PC-9 (cell line): ENCODE measurements around the gene DNAJC13. TPM values are rescaled to one million over a fixed set of nuclear protein-coding genes. Genes with fewer than 3 reads are reported as not detected.

Experiments used
- BruUV-seq: library from RNA; stranded (reverse); fragments of 400-500 nt; replicated peaks from 2 replicates; lab custom pipeline; 2021; lab: Mats Ljungman, UMichigan
- CTCF ChIA-PET: fragments of 300-600 bp; sonication (Branson Sonifier 250); formaldehyde crosslinking; loops from one replicate; lab custom pipeline; 2022; ENCODE audit warnings: antibody characterized with exemption; lab: Charles Lee
- POLR2A ChIA-PET: fragments of 300-600 bp; sonication (Branson Sonifier 250); formaldehyde crosslinking; loops from one replicate; lab custom pipeline; 2022; ENCODE audit warnings: antibody characterized with exemption; ENCODE audit not compliant: unreplicated experiment; lab: Charles Lee
- DNase-seq, 2 experiments: peaks; one replicate each; pipeline versions ENCODE4 v3.0.0 to v3.0.0-alpha.2; 2015 to 2022; ENCODE audit warnings: mixed read lengths in 1 of 2
- H2AFZ ChIP-seq: fragments of 200-600 bp; sonication (generic); 2 replicates; pipeline ENCODE4 v1.8.1; 2017; ENCODE audit warnings: antibody characterized with exemption
- H3F3A ChIP-seq: fragments of 200-600 bp; sonication (generic); 2 replicates; pipeline ENCODE4 v1.8.1; 2017; ENCODE audit warnings: antibody characterized with exemption, mild to moderate bottlenecking, low read depth; ENCODE audit not compliant: insufficient read depth
- H3K27ac ChIP-seq: fragments of 200-600 bp; sonication (generic); 2 replicates; pipeline ENCODE4 v1.6.1; 2016; ENCODE audit warnings: mixed run types
- H3K27me3 ChIP-seq: fragments of 200-600 bp; sonication (generic); 2 replicates; pipeline ENCODE4 v1.6.1; 2016; ENCODE audit warnings: low read depth, mixed run types; ENCODE audit not compliant: insufficient read depth
- H3K36me3 ChIP-seq: fragments of 200-600 bp; sonication (generic); 2 replicates; pipeline ENCODE4 v1.6.1; 2016; ENCODE audit warnings: low read depth, mixed run types
- H3K4me1 ChIP-seq: fragments of 200-600 bp; sonication (generic); replicated peaks from 2 replicates; pipeline ENCODE4 v1.6.1; 2016; ENCODE audit warnings: mixed run types; ENCODE audit not compliant: insufficient read depth
- H3K4me2 ChIP-seq: fragments of 200-600 bp; sonication (generic); 2 replicates; pipeline ENCODE4 v1.6.1; 2017; ENCODE audit warnings: mixed run types
- H3K4me3 ChIP-seq: fragments of 200-600 bp; sonication (generic); 2 replicates; pipeline ENCODE4 v1.6.1; 2016; ENCODE audit warnings: mixed run types
- H3K79me2 ChIP-seq: fragments of 200-600 bp; sonication (generic); 2 replicates; pipeline ENCODE4 v1.6.1; 2017; ENCODE audit warnings: low read depth, mixed run types
- H3K9me2 ChIP-seq: fragments of 200-600 bp; sonication (generic); 2 replicates; pipeline ENCODE4 v1.8.1; 2017; ENCODE audit warnings: mild to moderate bottlenecking; ENCODE audit not compliant: insufficient read depth
- H3K9me3 ChIP-seq: fragments of 200-600 bp; sonication (generic); 2 replicates; pipeline ENCODE4 v1.8.1; 2016; ENCODE audit warnings: low read depth; ENCODE audit not compliant: insufficient read depth
- H4K20me1 ChIP-seq: fragments of 200-600 bp; sonication (generic); 2 replicates; pipeline ENCODE4 v1.8.1; 2017; ENCODE audit not compliant: insufficient read depth
- EZH2 ChIP-seq: fragments of 200-600 bp; sonication (generic); IDR thresholded peaks from 2 replicates; pipeline ENCODE4 v1.8.0; 2017; ENCODE audit warnings: antibody characterized with exemption, low read depth
- intact Hi-C: fragments of 100-400 bp; cut with micrococcal nuclease; formaldehyde crosslinking; loops from one replicate; pipeline ENCODE4 v1.10.0; 2022; ENCODE audit not compliant: unreplicated experiment
- total RNA-seq: library from RNA; stranded (reverse); gene quantifications from 2 replicates; pipeline ENCODE4 v1.2.3, GENCODE V29; 2021
- TF ChIP-seq, protein P1 (sequence below): fragments of 200-600 bp; sonication (generic); conservative IDR thresholded peaks from 2 replicates; pipeline ENCODE4 v1.6.1; 2017; ENCODE audit warnings: mixed run types, antibody characterized with exemption, mild to moderate bottlenecking, moderate library complexity

The DNAJC13 gene
- total RNA-seq, 1 experiment from 2014 or later, result 56.6 TPM

GRCh38 chr3:132556508-132557159, 139.3 kb downstream of the DNAJC13 start:
- DNase-seq, result no peak
- Histone ChIP-seq H3K4me1 (no peaks in the 10 kb centered on the region), H3K9me2 (no peaks in the 10 kb centered on the region), H3K4me3 (no peak overlapping the region), H4K20me1 (no peaks in the 10 kb centered on the region), H3K27me3 (no peaks in the 10 kb centered on the region), H3K79me2 (no peaks in the 10 kb centered on the region), H3F3A (no peaks in the 10 kb centered on the region), H3K4me2 (no peak overlapping the region), H2AFZ (no peak overlapping the region), H3K27ac (no peak overlapping the region), H3K36me3 (no peaks in the 10 kb centered on the region), H3K9me3 (no peaks in the 10 kb centered on the region)
- TF ChIP-seq, protein P1, sequence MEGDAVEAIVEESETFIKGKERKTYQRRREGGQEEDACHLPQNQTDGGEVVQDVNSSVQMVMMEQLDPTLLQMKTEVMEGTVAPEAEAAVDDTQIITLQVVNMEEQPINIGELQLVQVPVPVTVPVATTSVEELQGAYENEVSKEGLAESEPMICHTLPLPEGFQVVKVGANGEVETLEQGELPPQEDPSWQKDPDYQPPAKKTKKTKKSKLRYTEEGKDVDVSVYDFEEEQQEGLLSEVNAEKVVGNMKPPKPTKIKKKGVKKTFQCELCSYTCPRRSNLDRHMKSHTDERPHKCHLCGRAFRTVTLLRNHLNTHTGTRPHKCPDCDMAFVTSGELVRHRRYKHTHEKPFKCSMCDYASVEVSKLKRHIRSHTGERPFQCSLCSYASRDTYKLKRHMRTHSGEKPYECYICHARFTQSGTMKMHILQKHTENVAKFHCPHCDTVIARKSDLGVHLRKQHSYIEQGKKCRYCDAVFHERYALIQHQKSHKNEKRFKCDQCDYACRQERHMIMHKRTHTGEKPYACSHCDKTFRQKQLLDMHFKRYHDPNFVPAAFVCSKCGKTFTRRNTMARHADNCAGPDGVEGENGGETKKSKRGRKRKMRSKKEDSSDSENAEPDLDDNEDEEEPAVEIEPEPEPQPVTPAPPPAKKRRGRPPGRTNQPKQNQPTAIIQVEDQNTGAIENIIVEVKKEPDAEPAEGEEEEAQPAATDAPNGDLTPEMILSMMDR, result no peak
- TF ChIP-seq EZH2, result no peak
- no TSS peak for BruUV-seq
- ChIA-PET POLR2A (no interaction called here), CTCF (no interaction called here)
- intact Hi-C loops, result no loop called here

DNA sequence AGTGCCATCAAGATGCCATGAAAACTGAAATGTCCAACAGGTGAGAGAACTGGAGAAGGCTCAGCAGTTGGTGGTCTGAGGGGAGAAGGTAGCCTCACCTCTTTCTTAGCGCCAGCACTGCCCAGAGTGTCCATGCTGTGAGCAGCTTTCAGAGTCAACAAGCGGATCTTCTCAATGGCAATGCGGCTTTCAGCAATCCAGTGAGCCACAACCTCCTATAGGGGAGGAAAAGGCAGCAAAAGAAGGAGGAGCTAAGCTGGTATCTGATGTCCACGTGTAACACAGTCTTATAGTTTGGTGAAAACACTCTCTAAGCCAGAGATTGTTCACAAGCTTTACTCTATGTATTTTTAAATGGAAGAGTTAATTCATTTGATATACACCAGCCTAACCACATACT, 143.7 kb downstream of the DNAJC13 start:
- no peaks in the 10 kb centered on the region for H3K9me2 ChIP-seq
- H3K27me3 ChIP-seq, result no peaks in the 10 kb centered on the region
- POLR2A ChIA-PET, result no interaction called here
- DNase-seq, result no peak
- H3F3A ChIP-seq, result no peaks in the 10 kb centered on the region
- no peak overlapping the region for H3K4me2 ChIP-seq
- no peak overlapping the region for H3K4me3 ChIP-seq
- H3K79me2 ChIP-seq, result no peaks in the 10 kb centered on the region
- no peaks in the 10 kb centered on the region for H4K20me1 ChIP-seq
- no TSS peak for BruUV-seq
- CTCF ChIA-PET, result no interaction called here
- no peaks in the 10 kb centered on the region for H3K9me3 ChIP-seq
- H3K27ac ChIP-seq, result no peak overlapping the region
- H2AFZ ChIP-seq, result no peak overlapping the region
- TF ChIP-seq, protein P1, result no peak
- intact Hi-C loops, result no loop called here
- no peaks in the 10 kb centered on the region for H3K36me3 ChIP-seq
- no peaks in the 10 kb centered on the region for H3K4me1 ChIP-seq

DNA sequence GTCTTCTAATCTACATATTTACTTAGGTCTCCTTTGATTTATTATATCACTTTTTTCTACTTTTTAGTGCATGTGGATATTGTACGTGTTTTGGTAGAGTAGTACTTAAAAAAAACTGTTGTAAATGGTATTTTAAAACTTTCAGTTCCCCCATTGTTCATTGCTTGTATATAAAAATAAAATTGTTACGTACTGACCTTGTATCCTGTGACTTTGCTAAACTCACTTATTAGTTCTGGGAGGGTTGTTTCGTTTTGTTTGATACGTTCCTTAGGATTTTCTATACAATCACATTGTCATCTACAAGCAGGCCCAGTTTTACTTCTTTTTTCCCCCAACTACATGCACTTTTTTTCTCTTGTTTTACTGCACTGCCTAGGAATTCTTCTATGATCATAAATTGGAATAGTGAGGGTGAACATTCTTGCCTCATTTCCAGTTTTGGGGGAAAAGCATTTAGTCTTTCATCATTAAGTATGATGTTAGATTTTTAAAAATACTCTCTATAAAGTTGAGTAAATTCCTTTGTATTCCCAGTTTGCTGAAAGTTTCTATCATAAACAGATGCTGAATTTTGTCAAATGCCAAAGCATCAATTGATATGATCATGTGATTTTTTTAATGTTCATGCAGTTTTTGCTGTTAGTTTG, 146.2 kb downstream of the DNAJC13 start:
- H3K27ac ChIP-seq, result no peak overlapping the region
- no peaks in the 10 kb centered on the region for H3K9me2 ChIP-seq
- POLR2A ChIA-PET, result no interaction called here
- H2AFZ ChIP-seq, result no peak overlapping the region
- H3K4me2 ChIP-seq, result no peak overlapping the region
- TF ChIP-seq, protein P1, result no peak
- no peak for TF ChIP-seq EZH2
- no peaks in the 10 kb centered on the region for H3K79me2 ChIP-seq
- CTCF ChIA-PET, result no interaction called here
- no peaks in the 10 kb centered on the region for H3F3A ChIP-seq
- no peak for DNase-seq
- H3K4me1 ChIP-seq, result no peaks in the 10 kb centered on the region
- H4K20me1 ChIP-seq, result no peaks in the 10 kb centered on the region
- BruUV-seq, result no TSS peak
- no peak overlapping the region for H3K4me3 ChIP-seq
- H3K36me3 ChIP-seq, result no peaks in the 10 kb centered on the region
- intact Hi-C loops, result no loop called here
- no peaks in the 10 kb centered on the region for H3K9me3 ChIP-seq
- no peaks in the 10 kb centered on the region for H3K27me3 ChIP-seq
